Keratinocyte (primary cell): ENCODE results near the gene PAXIP1. TPM values are rescaled to one million over a fixed set of nuclear protein-coding genes. Genes with fewer than 3 reads are reported as not detected.

ENCODE experiments used
- DNase-seq: peaks from one replicate; pipeline ENCODE4 v3.0.0-alpha.2; 2011; ENCODE audit warnings: low read depth, missing footprints, low spot score
- FAIRE-seq: peaks from 2 replicates; lab custom pipeline; 2011; peaks lifted over from hg19 to GRCh38; lab: Jason Lieb, UNC
- H2AFZ ChIP-seq: 2 replicates; pipeline ENCODE4 v1.6.0; 2012; ENCODE audit warnings: low read length, control low read depth, inconsistent platforms; ENCODE audit not compliant: control insufficient read depth
- H3K27ac ChIP-seq: 2 replicates; pipeline ENCODE4 v1.5.1; 2011; ENCODE audit warnings: low read length; ENCODE audit not compliant: control insufficient read depth, insufficient read depth
- H3K27me3 ChIP-seq: 3 replicates; pipeline ENCODE4 v1.6.0; 2011; ENCODE audit warnings: low read length; ENCODE audit not compliant: control insufficient read depth, insufficient read depth; ENCODE audit errors: extremely low read depth
- H3K36me3 ChIP-seq, 2 experiments: 2 replicates in 1 of 2; 3 replicates in 1 of 2; pipeline ENCODE4 v1.5.1; 2011; ENCODE audit warnings: low read length in 2 of 2, mild to moderate bottlenecking in 1 of 2; ENCODE audit not compliant: control insufficient read depth in 2 of 2, insufficient read depth in 2 of 2; ENCODE audit errors: extremely low read depth in 1 of 2
- H3K4me1 ChIP-seq: 3 replicates; pipeline ENCODE4 v1.5.1; 2011; ENCODE audit warnings: low read length; ENCODE audit not compliant: control insufficient read depth, insufficient read depth; ENCODE audit errors: extremely low read depth
- H3K4me2 ChIP-seq: 3 replicates; pipeline ENCODE4 v1.6.0; 2011; ENCODE audit warnings: low read depth, low read length; ENCODE audit not compliant: control insufficient read depth, insufficient read depth; ENCODE audit errors: extremely low read depth
- H3K4me3 ChIP-seq, 3 experiments: fragments of 200-600 bp in 1 of 3; sonication (generic) in 1 of 3; 2 replicates in 2 of 3; 3 replicates in 1 of 3; pipeline ENCODE4 v1.5.1; 2011 to 2016; ENCODE audit warnings: low read length in 3 of 3, mild to moderate bottlenecking in 3 of 3, control low read depth in 2 of 3, inconsistent platforms in 1 of 3, low read depth in 1 of 3, mixed read lengths in 1 of 3, mixed run types in 1 of 3, moderate library complexity in 1 of 3; ENCODE audit not compliant: control insufficient read depth in 2 of 3, insufficient read depth in 2 of 3; ENCODE audit errors: extremely low read depth in 1 of 3
- H3K79me2 ChIP-seq: 2 replicates; pipeline ENCODE4 v1.6.0; 2012; ENCODE audit warnings: low read length; ENCODE audit not compliant: control insufficient read depth, insufficient read depth
- H3K9ac ChIP-seq: 3 replicates; pipeline ENCODE4 v1.6.0; 2011; ENCODE audit warnings: low read length; ENCODE audit not compliant: control insufficient read depth, insufficient read depth; ENCODE audit errors: extremely low read depth
- H3K9me1 ChIP-seq: 3 replicates; pipeline ENCODE4 v1.6.0; 2011; ENCODE audit warnings: low read length; ENCODE audit not compliant: control insufficient read depth, insufficient read depth; ENCODE audit errors: extremely low read depth
- H3K9me3 ChIP-seq: 2 replicates; pipeline ENCODE4 v1.5.1; 2012; ENCODE audit warnings: low read depth, low read length; ENCODE audit not compliant: control insufficient read depth
- H4K20me1 ChIP-seq: 3 replicates; pipeline ENCODE4 v1.6.0; 2011; ENCODE audit warnings: low read length; ENCODE audit not compliant: control insufficient read depth, insufficient read depth; ENCODE audit errors: extremely low read depth
- EZH2 ChIP-seq: IDR thresholded peaks from one replicate; pipeline ENCODE4 v1.6.1; 2012; ENCODE audit warnings: inconsistent platforms, mild to moderate bottlenecking, low read length, moderate library complexity
- dilution Hi-C: fragments of 300-500 bp; cut with MboI; formaldehyde crosslinking; loops from one replicate; pipeline ENCODE4 v1.7.0; 2020; ENCODE audit warnings: low sequenced_read_pairs; ENCODE audit not compliant: extremely low pct_ligation_motif_present
- polyA plus RNA-seq, 5 experiments: library from polyadenylated mRNA; depleted of rRNA in 3 of 5; stranded (reverse) in 3 of 5; stranded (forward) in 1 of 5; unstranded in 1 of 5; fragments of >200 nt; gene quantifications; 1 replicate in 1 of 5; 2 replicates in 3 of 5; 3 replicates in 1 of 5; pipeline versions ENCODE4 v1.2.1 to v1.2.3, GENCODE V29; 2011 to 2012; ENCODE audit warnings: missing spikeins in 2 of 5, low read depth in 1 of 5, low replicate concordance in 1 of 5
- TF ChIP-seq, protein P1 (sequence below), 3 experiments: IDR thresholded peaks in 1 of 3; conservative IDR thresholded peaks in 1 of 3; optimal IDR thresholded peaks in 1 of 3; 2 replicates in 2 of 3; 3 replicates in 1 of 3; pipeline versions ENCODE3 to v1.5.1; 2011; ENCODE audit warnings: low read length in 3 of 3, mild to moderate bottlenecking in 3 of 3, moderate library complexity in 2 of 3, control low read depth in 1 of 3, inconsistent platforms in 1 of 3; ENCODE audit not compliant: insufficient read depth in 2 of 3; ENCODE audit errors: extremely low read depth in 1 of 3

PAXIP1 gene
- polyA plus RNA-seq, 1 donor (not counting 4 experiments of a cell fraction or from before 2014, with no cell fraction given), result 9.4 TPM

DNA sequence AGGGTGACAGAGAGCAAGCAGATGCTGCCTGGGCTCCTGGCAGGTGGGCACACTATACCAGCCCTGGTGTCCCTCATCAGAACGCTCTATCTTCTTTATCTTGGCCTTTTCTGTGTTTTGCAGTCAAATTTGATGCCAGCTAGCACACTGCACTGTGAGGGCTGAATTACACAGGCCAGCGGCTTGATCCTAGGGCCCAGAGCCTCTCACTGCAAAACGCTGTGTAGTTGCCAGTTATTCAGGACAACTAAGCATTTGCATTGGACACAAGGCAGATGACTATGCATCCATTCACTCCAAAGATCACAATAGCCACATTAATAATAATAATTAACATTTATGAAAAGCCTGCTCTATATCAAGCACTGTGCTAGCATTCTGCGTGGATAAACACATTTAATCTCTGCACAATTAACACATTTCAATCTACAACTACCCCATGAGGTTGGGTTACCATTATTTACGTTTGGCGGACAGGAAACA is 100.3 kb downstream of the PAXIP1 start:
- dilution Hi-C loops, result no loop called here
- FAIRE-seq (no peak), DNase-seq (no peak)
- Histone ChIP-seq H3K9ac (no peak overlapping the region), H3K9me3 (peaks cover 4% of the 10 kb centered on the region), H3K27ac (no peak overlapping the region), H2AFZ (no peak overlapping the region), H3K27me3 (no peaks in the 10 kb centered on the region), H3K4me3 (no peak overlapping the region), H4K20me1 (no peaks in the 10 kb centered on the region), H3K79me2 (no peaks in the 10 kb centered on the region), H3K36me3 (no peaks in the 10 kb centered on the region), H3K4me1 (no peaks in the 10 kb centered on the region), H3K9me1 (no peaks in the 10 kb centered on the region), H3K4me2 (no peak overlapping the region)
- TF ChIP-seq, protein P1, sequence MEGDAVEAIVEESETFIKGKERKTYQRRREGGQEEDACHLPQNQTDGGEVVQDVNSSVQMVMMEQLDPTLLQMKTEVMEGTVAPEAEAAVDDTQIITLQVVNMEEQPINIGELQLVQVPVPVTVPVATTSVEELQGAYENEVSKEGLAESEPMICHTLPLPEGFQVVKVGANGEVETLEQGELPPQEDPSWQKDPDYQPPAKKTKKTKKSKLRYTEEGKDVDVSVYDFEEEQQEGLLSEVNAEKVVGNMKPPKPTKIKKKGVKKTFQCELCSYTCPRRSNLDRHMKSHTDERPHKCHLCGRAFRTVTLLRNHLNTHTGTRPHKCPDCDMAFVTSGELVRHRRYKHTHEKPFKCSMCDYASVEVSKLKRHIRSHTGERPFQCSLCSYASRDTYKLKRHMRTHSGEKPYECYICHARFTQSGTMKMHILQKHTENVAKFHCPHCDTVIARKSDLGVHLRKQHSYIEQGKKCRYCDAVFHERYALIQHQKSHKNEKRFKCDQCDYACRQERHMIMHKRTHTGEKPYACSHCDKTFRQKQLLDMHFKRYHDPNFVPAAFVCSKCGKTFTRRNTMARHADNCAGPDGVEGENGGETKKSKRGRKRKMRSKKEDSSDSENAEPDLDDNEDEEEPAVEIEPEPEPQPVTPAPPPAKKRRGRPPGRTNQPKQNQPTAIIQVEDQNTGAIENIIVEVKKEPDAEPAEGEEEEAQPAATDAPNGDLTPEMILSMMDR (optimal IDR thresholded peaks at IDR 0.05 in 1 of 3, IDR thresholded peaks at IDR 0.05 in 1 of 3, conservative IDR thresholded peaks at IDR 0.05 in 1 of 3; ENCODE audit: extremely low read depth in 1 of 3, insufficient read depth in 2 of 3, low read length in 3 of 3), result no peak
- TF ChIP-seq EZH2, result no peak

DNA sequence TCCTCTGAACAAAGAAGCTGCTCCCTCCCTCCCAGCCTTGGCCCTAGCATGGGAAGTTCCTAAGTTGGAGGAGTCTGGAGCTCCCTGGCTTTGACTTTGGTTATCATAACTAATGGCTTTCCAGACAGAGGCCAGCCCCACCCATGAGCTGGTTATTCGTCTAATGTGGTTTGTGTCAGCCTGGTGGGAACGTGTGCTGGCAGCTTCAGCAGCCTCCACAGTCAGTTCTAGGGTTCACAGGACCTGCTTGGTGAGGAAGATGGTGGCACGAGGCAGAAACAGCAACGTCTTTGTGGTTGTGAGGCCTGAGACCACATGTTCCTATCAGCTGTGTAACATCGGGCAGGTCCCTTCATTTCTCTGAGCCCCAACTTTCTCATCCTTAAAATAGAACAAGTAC is 103.1 kb downstream of the PAXIP1 start:
- Histone ChIP-seq H3K4me1 (no peaks in the 10 kb centered on the region), H3K79me2 (no peaks in the 10 kb centered on the region), H3K4me3 (no peak overlapping the region), H3K27me3 (no peaks in the 10 kb centered on the region), H3K9ac (no peak overlapping the region), H3K9me3 (peaks cover 4% of the 10 kb centered on the region), H4K20me1 (no peaks in the 10 kb centered on the region), H3K36me3 (no peaks in the 10 kb centered on the region), H3K4me2 (no peak overlapping the region), H2AFZ (no peak overlapping the region), H3K27ac (no peak overlapping the region), H3K9me1 (no peaks in the 10 kb centered on the region)
- TF ChIP-seq, protein P1 (optimal IDR thresholded peaks at IDR 0.05 in 1 of 3, IDR thresholded peaks at IDR 0.05 in 1 of 3, conservative IDR thresholded peaks at IDR 0.05 in 1 of 3; ENCODE audit: extremely low read depth in 1 of 3, insufficient read depth in 2 of 3, low read length in 3 of 3), result no peak
- no peak for TF ChIP-seq EZH2
- dilution Hi-C loops, result no loop called here
- FAIRE-seq (no peak), DNase-seq (no peak)
